Panc1 (cell line): Measurements from ENCODE around the gene GRM4. TPM values are rescaled to one million over a fixed set of nuclear protein-coding genes. Genes with fewer than 3 reads are reported as not detected.

Source experiments
- ATAC-seq: fragments of 200-7000 bp; cut with Tn5 transposase; 2 replicates; pipeline ENCODE4 v1.9.1; 2020; ENCODE audit warnings: mild to moderate bottlenecking, moderate library complexity
- BruUV-seq: library from RNA; stranded (reverse); fragments of 400-500 nt; replicated peaks from 2 replicates; lab custom pipeline; 2021; lab: Mats Ljungman, UMichigan
- CTCF ChIA-PET: fragments of 300-600 bp; sonication (Branson Sonifier 250); formaldehyde crosslinking; loops from one replicate; lab custom pipeline; 2022; ENCODE audit warnings: antibody characterized with exemption; lab: Charles Lee
- POLR2A ChIA-PET: fragments of 300-600 bp; sonication (Branson Sonifier 250); formaldehyde crosslinking; loops from one replicate; lab custom pipeline; 2022; ENCODE audit warnings: antibody characterized with exemption; lab: Charles Lee
- DNase-seq: peaks from one replicate; pipeline ENCODE4 v3.0.0-alpha.2; 2010; ENCODE audit warnings: low read depth, low spot score
- H3K27ac ChIP-seq: 2 replicates; pipeline ENCODE4 v1.5.1; 2011; ENCODE audit warnings: mild to moderate bottlenecking, low read length, inconsistent platforms
- H3K27me3 ChIP-seq: fragments of 200-500 bp; sonication (Bioruptor generic); 2 replicates; pipeline ENCODE4 v1.6.0; 2014; ENCODE audit warnings: low read length, inconsistent platforms; ENCODE audit not compliant: control insufficient read depth, insufficient read depth
- H3K36me3 ChIP-seq: fragments of 200-500 bp; sonication (Bioruptor generic); 2 replicates; pipeline ENCODE4 v1.5.1; 2014; ENCODE audit warnings: inconsistent platforms, mild to moderate bottlenecking, low read length, moderate library complexity; ENCODE audit not compliant: control insufficient read depth, insufficient read depth
- H3K4me1 ChIP-seq: 2 replicates; pipeline ENCODE4 v1.5.1; 2011; ENCODE audit warnings: inconsistent platforms, mild to moderate bottlenecking, low read length, moderate library complexity; ENCODE audit not compliant: control insufficient read depth, insufficient read depth
- H3K4me3 ChIP-seq, 2 experiments: 2 replicates each; pipeline ENCODE4 v1.5.1; 2011 to 2012; ENCODE audit warnings: low read depth in 2 of 2, low read length in 2 of 2, mild to moderate bottlenecking in 2 of 2, inconsistent platforms in 1 of 2, moderate library complexity in 1 of 2
- H3K9me3 ChIP-seq: fragments of 200-500 bp; sonication (Bioruptor generic); 2 replicates; pipeline ENCODE4 v1.5.1; 2014; ENCODE audit warnings: low read depth, mild to moderate bottlenecking, inconsistent platforms, low read length, moderate library complexity; ENCODE audit not compliant: control insufficient read depth, insufficient read depth
- POLR2AphosphoS5 ChIP-seq: IDR thresholded peaks from 2 replicates; pipeline ENCODE4 v1.6.1; 2012; ENCODE audit warnings: mild to moderate bottlenecking, low read depth, low read length, moderate library complexity
- SIN3A ChIP-seq: IDR thresholded peaks from 2 replicates; pipeline ENCODE4 v1.6.1; 2012; ENCODE audit warnings: low read depth, mild to moderate bottlenecking, low read length, moderate library complexity, borderline replicate concordance; ENCODE audit not compliant: insufficient read depth
- TCF7L2 ChIP-seq: IDR thresholded peaks from 2 replicates; pipeline ENCODE4 v1.6.1; 2011; ENCODE audit warnings: mild to moderate bottlenecking, low read depth, low read length, inconsistent platforms
- in situ Hi-C: cut with HindIII; loops from 2 replicates; pipeline ENCODE4 v1.10.0; 2016; ENCODE audit warnings: low sequenced_read_pairs, low pct_unique_long_range_greater_than_20kb
- intact Hi-C: fragments of 100-400 bp; cut with micrococcal nuclease; formaldehyde crosslinking; loops from one replicate; pipeline ENCODE4 v1.10.0; 2022; ENCODE audit not compliant: unreplicated experiment
- total RNA-seq: library from RNA; stranded (reverse); gene quantifications from one replicate; pipeline ENCODE4 v1.2.1, GENCODE V29; 2021; ENCODE audit not compliant: unreplicated experiment
- TF ChIP-seq, protein P1 (sequence below): fragments of 450-650 bp; IDR thresholded peaks from 2 replicates; pipeline ENCODE4 v1.5.1; 2017; ENCODE audit warnings: mild to moderate bottlenecking
- TF ChIP-seq, protein P2 (sequence below), 2 experiments: IDR thresholded peaks; 2 replicates each; pipeline ENCODE4 v1.6.1; 2011 to 2012; ENCODE audit warnings: low read depth in 2 of 2, control low read depth in 1 of 2, low read length in 1 of 2, mild to moderate bottlenecking in 1 of 2, moderate library complexity in 1 of 2; ENCODE audit not compliant: insufficient read depth in 1 of 2

The GRM4 gene
- total RNA-seq, 1 experiment from 2014 or later, result 1.3 TPM

- in situ Hi-C loops (no loop called here), intact Hi-C loops (no loop called here)
- ATAC-seq (no peak), DNase-seq (no peak)
- no peaks in the 10 kb centered on the region for H3K36me3 ChIP-seq
- H3K27me3 ChIP-seq, result no peaks in the 10 kb centered on the region
- H3K4me1 ChIP-seq, result 0 out of 2 replicates have a peak, but pooled peaks cover 3% of the 10 kb centered on the region
- H3K4me3 ChIP-seq, result no peak overlapping the region
- H3K9me3 ChIP-seq, result no peaks in the 10 kb centered on the region
- CTCF ChIA-PET, result no interaction called here
- no peak overlapping the region for H3K27ac ChIP-seq
- TF ChIP-seq SIN3A (no peak), POLR2AphosphoS5 (no peak), TCF7L2 (no peak)
- TF ChIP-seq, protein P1, sequence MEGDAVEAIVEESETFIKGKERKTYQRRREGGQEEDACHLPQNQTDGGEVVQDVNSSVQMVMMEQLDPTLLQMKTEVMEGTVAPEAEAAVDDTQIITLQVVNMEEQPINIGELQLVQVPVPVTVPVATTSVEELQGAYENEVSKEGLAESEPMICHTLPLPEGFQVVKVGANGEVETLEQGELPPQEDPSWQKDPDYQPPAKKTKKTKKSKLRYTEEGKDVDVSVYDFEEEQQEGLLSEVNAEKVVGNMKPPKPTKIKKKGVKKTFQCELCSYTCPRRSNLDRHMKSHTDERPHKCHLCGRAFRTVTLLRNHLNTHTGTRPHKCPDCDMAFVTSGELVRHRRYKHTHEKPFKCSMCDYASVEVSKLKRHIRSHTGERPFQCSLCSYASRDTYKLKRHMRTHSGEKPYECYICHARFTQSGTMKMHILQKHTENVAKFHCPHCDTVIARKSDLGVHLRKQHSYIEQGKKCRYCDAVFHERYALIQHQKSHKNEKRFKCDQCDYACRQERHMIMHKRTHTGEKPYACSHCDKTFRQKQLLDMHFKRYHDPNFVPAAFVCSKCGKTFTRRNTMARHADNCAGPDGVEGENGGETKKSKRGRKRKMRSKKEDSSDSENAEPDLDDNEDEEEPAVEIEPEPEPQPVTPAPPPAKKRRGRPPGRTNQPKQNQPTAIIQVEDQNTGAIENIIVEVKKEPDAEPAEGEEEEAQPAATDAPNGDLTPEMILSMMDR, result no peak
- TF ChIP-seq, protein P2, sequence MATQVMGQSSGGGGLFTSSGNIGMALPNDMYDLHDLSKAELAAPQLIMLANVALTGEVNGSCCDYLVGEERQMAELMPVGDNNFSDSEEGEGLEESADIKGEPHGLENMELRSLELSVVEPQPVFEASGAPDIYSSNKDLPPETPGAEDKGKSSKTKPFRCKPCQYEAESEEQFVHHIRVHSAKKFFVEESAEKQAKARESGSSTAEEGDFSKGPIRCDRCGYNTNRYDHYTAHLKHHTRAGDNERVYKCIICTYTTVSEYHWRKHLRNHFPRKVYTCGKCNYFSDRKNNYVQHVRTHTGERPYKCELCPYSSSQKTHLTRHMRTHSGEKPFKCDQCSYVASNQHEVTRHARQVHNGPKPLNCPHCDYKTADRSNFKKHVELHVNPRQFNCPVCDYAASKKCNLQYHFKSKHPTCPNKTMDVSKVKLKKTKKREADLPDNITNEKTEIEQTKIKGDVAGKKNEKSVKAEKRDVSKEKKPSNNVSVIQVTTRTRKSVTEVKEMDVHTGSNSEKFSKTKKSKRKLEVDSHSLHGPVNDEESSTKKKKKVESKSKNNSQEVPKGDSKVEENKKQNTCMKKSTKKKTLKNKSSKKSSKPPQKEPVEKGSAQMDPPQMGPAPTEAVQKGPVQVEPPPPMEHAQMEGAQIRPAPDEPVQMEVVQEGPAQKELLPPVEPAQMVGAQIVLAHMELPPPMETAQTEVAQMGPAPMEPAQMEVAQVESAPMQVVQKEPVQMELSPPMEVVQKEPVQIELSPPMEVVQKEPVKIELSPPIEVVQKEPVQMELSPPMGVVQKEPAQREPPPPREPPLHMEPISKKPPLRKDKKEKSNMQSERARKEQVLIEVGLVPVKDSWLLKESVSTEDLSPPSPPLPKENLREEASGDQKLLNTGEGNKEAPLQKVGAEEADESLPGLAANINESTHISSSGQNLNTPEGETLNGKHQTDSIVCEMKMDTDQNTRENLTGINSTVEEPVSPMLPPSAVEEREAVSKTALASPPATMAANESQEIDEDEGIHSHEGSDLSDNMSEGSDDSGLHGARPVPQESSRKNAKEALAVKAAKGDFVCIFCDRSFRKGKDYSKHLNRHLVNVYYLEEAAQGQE (IDR thresholded peaks at IDR 0.05; ENCODE audit: insufficient read depth in 1 of 2, low read depth in 2 of 2, low read length in 1 of 2), result no peak
- POLR2A ChIA-PET, result no interaction called here
- BruUV-seq, result no TSS peak
These were observed 97.7 kb downstream of the GRM4 start for GRCh38 chr6:34047913-34048867.

- intact Hi-C loops (no loop called here), in situ Hi-C loops (no loop called here)
- BruUV-seq, result no TSS peak
- POLR2A ChIA-PET, result no interaction called here
- CTCF ChIA-PET, result interaction anchor here (0.6 to 1.7 kb wide), 2 partner anchors 9 to 55 kb away, joined by 4 to 6 read pairs; no protein-coding TSS in a partner anchor
- Histone ChIP-seq H3K9me3 (no peaks in the 10 kb centered on the region), H3K36me3 (no peaks in the 10 kb centered on the region), H3K4me1 (0 out of 2 replicates have a peak, but pooled peaks cover 3% of the 10 kb centered on the region), H3K27ac (no peak overlapping the region), H3K27me3 (no peaks in the 10 kb centered on the region), H3K4me3 (no peak overlapping the region)
- TF ChIP-seq, protein P1, result no peak
- TF ChIP-seq, protein P2 (IDR thresholded peaks at IDR 0.05; ENCODE audit: insufficient read depth in 1 of 2, low read depth in 2 of 2, low read length in 1 of 2), result no peak
- ATAC-seq (0 out of 2 replicates have a peak, but pooled peaks have one; percentile 19), DNase-seq (no peak)
These were observed 99.3 kb downstream of the GRM4 start for GRCh38 chr6:34046617-34047016.
